Activated CD4-positive, CD25-positive, alpha-beta regulatory T cell treated with anti-CD3 and anti-CD28 coated beads, Interleukin-2, amount 50 U/mL, for 16 hours (primary cell): ENCODE measurements around the gene GAREM1.
"Not testable (repeated sequence)": the region's sequence is repeated elsewhere in the genome, so short reads cannot be mapped to it uniquely, and the experiment has no call there.

Experiments
- DNase-seq: peaks from one replicate; pipeline ENCODE4 v3.0.0-alpha.2; 2020; ENCODE audit warnings: low read depth, low spot score

The GAREM1 gene

GRCh38 chr18:32470714-32471633, at the start of gene GAREM1:
GAREM1 (minus strand) TSS chr18:32470882; CDS start chr18:32470428, 454 bp downstream.
- peak; percentile 11 for DNase-seq

GRCh38 chr18:32511147-32511546, 40.5 kb upstream of the GAREM1 start:
- no peak for DNase-seq

GRCh38 chr18:32509111-32509510, 38.4 kb upstream of the GAREM1 start:
- DNase-seq = no peak

GRCh38 chr18:32507093-32507492, 36.4 kb upstream of the GAREM1 start:
- DNase-seq = no peak

- no peak for DNase-seq
Observed at GRCh38 chr18:32502014-32502413, 31.3 kb upstream of the GAREM1 start.

GRCh38 chr18:32501242-32501641, 30.6 kb upstream of the GAREM1 start:
- DNase-seq = not testable (repeated sequence)

GRCh38 chr18:32483002-32483401, 12.3 kb upstream of the GAREM1 start:
- no peak for DNase-seq

GRCh38 chr18:32482117-32482516, 11.4 kb upstream of the GAREM1 start:
- no peak for DNase-seq

GRCh38 chr18:32480581-32480980, 9.9 kb upstream of the GAREM1 start:
- DNase-seq = no peak

- no peak for DNase-seq
Observed at GRCh38 chr18:32478807-32479206, 8.1 kb upstream of the GAREM1 start.

GRCh38 chr18:32478317-32478716, 7.6 kb upstream of the GAREM1 start:
- DNase-seq = no peak

GRCh38 chr18:32476106-32476505, 5.4 kb upstream of the GAREM1 start:
- DNase-seq = no peak

- not testable (repeated sequence) for DNase-seq
Observed at GRCh38 chr18:32475069-32475468, 4.4 kb upstream of the GAREM1 start.

GRCh38 chr18:32473325-32473724, 2.6 kb upstream of the GAREM1 start:
- no peak for DNase-seq

GRCh38 chr18:32472841-32473240, 2.2 kb upstream of the GAREM1 start:
- no peak for DNase-seq

- DNase-seq = no peak
Observed at GRCh38 chr18:32470460-32470713, 295 bp downstream of the GAREM1 start.

- no peak for DNase-seq
Observed at GRCh38 chr18:32469691-32470459, 807 bp downstream of the GAREM1 start.

- DNase-seq = no peak
Observed at GRCh38 chr18:32469190-32469651, 1.5 kb downstream of the GAREM1 start.

GRCh38 chr18:32468147-32468845, 2.4 kb downstream of the GAREM1 start:
- DNase-seq = no peak

GRCh38 chr18:32461709-32462272, 8.9 kb downstream of the GAREM1 start:
- DNase-seq = no peak

- no peak for DNase-seq
Observed at GRCh38 chr18:32460171-32460731, 10.4 kb downstream of the GAREM1 start.
